Endothelial cell of umbilical vein (primary cell): ENCODE data around the gene TSC22D1.

Experiments
- CTCF ChIP-seq, 2 donors: IDR thresholded peaks; 1 replicate in 1 of 2; 2 replicates in 1 of 2; pipeline ENCODE4 v1.5.1; 2011; ENCODE audit warnings: low read length in 2 of 2, mild to moderate bottlenecking in 2 of 2, moderate library complexity in 2 of 2, control low read depth in 1 of 2, inconsistent platforms in 1 of 2, low read depth in 1 of 2; ENCODE audit not compliant: insufficient read depth in 1 of 2; ENCODE audit errors: extremely low read depth in 1 of 2
- EZH2 ChIP-seq: IDR thresholded peaks from 2 replicates; pipeline ENCODE4 v1.6.1; 2012; ENCODE audit warnings: borderline replicate concordance, low read depth, mild to moderate bottlenecking, moderate library complexity, low read length, inconsistent platforms; ENCODE audit not compliant: severe bottlenecking
- MYC ChIP-seq: IDR thresholded peaks from one replicate; pipeline ENCODE4 v1.6.1; 2011; ENCODE audit warnings: mild to moderate bottlenecking, low read depth, low read length
- POLR2A ChIP-seq: IDR thresholded peaks from 2 replicates; pipeline ENCODE4 v1.6.1; 2012; ENCODE audit warnings: low read depth, mild to moderate bottlenecking, control low read depth, low read length
- POLR2AphosphoS5 ChIP-seq: IDR thresholded peaks from 2 replicates; pipeline ENCODE4 v1.6.1; 2012; ENCODE audit warnings: low read depth, mild to moderate bottlenecking, control low read depth, low read length, moderate library complexity; ENCODE audit not compliant: insufficient read depth

GRCh38 chr13:44519642-44520041 lies 56.5 kb downstream of the TSC22D1 start:
- TF ChIP-seq POLR2A (no peak), CTCF (IDR thresholded peaks at IDR 0.05; ENCODE audit: extremely low read depth in 1 of 2, insufficient read depth in 1 of 2, low read depth in 1 of 2, low read length in 2 of 2) (no peak), EZH2 (no peak), MYC (no peak), POLR2AphosphoS5 (no peak)
